Activated T-cell treated with anti-CD3 and anti-CD28 coated beads for 4 hours (primary cell): ENCODE data around the gene FBXW11.

Experiments used
- DNase-seq: peaks from one replicate; pipeline ENCODE4 v3.0.0-alpha.2; 2020

Gene FBXW11

DNA sequence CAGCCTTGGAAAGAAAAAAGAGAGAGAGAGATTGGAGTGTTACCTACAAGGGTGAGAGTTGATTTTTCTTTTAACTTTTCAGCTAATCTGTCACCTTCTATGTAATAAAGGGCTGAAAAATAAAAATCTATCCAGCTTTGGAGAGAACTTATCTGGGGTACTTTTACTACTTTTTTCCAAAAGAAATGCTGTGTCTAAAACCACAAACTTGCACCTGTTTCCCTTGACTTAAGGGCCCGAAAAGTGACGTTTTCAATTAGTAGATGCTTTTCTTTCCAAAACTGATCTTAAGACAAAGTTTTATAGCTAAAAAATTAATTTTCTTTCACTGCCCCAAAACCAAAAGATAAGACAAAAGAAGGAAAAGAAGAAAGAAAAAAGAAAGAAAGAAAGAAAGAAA is 172.0 kb downstream of the FBXW11 start:
- DNase-seq = no peak

DNA sequence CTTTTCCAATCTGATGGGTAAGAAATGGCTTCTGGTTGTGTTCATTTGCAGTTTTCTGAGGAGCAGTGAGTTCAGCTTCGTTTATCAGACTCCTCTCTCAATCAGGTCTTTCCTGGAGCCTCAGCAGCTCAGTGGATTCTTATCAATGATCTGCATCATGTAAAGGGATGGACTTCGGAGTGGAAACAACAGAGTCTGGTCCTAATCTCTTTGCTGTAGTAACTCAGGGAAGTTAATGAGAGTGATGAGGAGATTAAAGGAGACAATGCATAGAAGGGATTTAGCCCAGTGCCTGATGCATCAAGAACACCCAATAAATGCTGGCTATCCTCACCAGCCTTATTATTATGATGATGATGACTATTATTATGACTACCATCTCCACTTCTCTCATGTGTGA is 173.7 kb downstream of the FBXW11 start:
- no peak for DNase-seq

DNA sequence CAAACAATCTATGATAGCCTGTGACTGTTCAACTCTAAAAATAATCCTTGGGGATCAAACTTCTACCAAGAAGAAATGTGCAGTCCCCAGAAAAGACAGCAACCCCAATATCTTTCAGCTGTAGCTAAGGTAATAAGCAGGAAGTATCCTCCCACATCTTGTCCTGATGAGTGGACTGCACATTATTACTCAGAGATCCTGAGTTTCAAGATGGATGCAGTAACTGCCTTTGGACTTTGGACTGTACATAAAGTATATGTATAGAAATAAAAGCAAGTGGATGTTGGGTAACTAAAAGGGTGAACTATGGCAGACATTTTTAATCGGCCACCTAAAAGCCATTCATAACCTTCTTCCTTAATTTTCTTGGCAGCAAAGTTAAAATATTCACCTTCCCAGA is 175.8 kb downstream of the FBXW11 start:
- DNase-seq = no peak

DNA sequence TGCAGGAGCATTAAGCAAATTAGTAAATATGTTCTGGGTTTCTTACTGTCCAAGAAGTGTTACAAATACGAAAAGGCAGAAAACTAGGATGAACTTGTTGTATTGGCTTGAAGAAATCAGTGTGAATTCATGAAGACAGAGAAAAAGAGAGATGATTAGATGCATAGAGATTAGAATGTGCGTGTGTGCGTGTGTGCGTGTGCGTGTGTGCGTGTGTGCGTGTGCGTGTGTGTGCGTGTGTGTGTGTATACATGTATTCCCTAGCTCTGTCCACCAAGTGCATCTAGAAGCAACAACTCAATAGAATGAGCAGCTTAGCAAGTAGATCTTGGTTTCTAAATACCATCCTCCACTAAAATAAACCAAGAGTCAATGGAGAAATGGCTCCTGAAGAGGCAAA is 179.3 kb downstream of the FBXW11 start:
- DNase-seq = no peak

DNA sequence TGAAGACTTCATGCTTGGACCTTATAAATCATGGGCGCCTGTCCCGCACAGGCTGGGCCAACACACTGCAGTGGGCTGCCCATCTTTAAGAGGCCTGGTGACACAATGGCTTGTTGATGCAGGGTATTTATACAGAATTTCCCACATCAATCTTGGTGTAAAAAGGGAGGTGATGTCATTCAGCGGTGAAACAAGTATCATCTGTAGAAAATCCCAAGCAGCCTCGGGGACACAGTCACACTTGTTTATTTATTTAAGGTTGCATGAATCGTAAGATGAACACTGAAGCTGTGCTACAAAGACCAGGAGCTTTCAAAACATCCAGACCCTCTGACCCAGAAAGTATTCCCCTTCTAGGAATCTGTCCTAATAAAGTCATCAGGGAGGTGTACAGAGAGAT is 180.3 kb downstream of the FBXW11 start:
- no peak for DNase-seq

DNA sequence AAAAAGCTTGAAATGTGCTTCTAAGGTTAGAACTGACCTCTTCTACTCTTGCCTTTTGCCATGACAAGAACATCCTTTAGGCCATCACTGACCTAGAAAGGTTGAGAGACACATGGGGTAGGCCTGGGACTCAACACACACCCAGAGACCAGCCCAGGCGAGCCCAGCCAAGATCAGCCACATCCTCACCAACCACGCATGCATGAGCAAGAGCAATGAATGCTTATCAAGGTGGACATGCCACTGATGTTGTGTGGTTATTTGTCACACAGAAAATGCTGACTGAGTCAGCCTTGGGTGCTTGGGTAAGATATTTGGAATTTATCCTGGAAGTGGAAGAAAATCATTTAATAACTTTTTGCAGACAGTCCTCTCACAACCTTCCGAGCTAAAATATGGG is 181.4 kb downstream of the FBXW11 start:
- no peak for DNase-seq

DNA sequence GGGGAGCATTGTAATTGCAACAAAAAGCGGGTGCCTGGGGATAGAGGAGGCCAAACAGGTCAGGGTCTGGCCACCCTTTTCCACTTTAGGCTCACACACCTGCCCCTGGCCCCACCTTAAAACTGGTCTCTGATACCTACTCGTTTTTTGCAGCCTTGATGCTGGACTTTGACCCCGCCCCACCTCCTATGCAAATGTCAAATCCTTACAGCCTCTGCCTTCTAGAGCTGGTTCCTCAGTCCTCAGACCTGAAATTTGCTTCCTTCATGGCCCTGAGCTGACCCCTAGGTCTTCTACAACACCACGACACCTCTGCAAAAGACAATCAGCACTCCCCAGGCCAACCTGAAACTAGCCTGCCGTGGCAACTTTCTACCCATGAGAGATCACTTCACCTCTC is 183.2 kb downstream of the FBXW11 start:
- no peak for DNase-seq

DNA sequence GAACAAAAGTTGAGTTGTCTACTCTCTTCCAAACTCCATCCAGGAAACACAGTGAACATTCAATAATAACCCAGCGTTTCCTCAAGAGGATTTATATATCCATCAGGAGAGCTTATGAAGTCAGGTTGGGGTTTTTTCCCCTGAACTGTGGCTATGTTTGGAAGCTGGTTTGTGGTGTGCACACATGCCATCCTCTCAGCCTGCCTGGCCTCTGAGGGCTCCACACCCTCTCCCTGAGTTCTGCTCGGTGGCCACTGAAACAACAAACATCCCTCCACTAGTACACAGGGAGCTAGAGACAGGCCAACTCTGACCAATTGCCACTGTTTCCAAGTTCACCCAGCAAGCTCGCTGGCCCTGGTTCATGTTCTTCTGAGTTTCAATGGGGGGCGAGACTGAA is 185.2 kb downstream of the FBXW11 start:
- no peak for DNase-seq

DNA sequence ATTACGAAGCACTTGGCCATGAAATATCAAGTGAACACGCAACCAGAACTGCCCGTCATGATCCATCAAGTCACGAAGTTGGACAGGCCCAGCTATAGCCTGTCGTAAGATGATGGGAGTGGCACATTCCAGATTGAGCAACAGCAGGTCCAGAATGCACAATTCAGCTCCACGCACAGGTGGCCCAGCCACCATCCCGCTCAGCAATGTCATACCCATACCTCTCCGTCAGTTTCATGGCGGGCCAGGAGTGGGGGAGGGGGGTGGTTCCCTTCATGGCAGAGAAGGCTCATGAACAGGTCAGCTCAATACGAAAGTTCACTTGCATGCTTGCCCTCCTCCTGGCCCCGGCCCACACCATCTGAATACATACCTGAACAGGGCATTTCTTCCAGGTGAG is 185.9 kb downstream of the FBXW11 start:
- DNase-seq = no peak

DNA sequence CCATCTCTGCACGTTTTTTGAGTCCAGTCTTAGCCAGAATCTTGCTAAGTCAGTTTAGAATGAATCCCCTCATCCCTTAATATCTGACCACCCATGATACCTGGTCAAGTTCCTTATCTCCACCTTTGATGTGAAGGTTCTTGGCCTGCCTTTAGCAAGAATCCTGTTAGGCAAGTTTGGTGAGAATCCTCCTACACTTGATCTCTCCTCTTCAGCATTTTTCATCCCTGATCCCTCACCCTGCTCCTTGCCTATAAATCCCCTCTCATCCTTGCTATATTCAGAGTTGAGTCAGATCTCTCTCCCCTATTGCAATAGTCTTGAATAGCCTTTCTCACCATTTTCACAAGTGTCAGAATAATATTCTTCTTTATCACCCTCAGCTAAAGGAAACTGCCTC is 189.8 kb downstream of the FBXW11 start:
- no peak for DNase-seq

DNA sequence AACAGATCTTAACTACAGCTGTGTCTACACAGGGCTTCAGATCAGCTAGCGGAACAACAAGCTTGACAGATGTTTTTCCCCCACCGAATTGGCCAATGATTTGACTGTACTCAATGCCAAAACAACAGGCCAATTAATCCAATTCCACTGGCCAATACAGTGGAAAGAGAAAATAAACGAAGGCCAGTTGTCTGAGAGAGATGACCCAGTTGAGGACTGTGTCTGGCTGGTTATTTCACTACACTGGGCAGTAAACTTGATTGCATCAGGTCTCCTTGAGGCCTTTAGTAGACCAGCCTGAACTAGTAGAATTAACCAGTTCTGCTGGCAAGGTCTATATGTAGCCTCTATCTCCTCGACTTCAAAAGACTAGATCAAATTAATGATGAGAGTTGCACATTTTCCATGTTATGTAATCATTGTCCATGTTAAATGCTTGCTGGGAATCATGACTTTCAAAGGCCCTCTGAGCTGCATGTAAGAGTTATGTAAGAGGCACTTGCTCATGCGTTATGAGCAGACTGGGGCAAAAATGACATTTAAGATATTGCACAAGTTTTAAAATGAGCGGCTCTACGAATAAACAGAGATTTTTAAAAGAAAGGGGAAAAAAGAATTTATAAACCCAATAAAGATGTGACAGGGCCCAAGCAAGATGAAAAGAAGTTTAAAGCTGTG is 192.5 kb downstream of the FBXW11 start:
- no peak for DNase-seq

DNA sequence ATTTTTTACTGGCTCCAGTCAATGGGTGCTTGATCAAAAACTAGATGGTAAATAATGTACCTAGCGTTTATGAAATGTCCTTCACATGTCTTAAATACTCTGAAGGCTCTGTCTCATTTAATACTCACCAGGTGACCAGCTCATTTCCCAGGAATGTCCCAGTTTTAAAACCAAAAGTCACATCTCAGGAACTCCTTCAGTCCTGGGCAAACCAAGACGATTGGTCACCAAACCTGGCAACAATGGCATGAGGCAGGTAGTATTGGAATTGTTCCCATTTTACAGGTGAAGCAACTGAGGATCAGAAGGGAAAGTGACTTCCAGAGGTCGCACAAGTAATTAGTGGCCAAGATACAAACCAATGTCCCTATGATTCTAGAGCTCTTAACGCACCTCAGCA is 193.2 kb downstream of the FBXW11 start:
- DNase-seq = no peak
